UCSD-AML1 (cell line): ENCODE measurements around the gene SLC45A3.
"Not testable (repeated sequence)": the region's sequence is repeated elsewhere in the genome, so short reads cannot be mapped to it uniquely, and the experiment has no call there.

Experiments used
- DNase-seq: peaks from one replicate; lab custom pipeline; 2025; ENCODE audit not compliant: unreplicated experiment; lab: John Stamatoyannopoulos, UW

The SLC45A3 gene

DNA sequence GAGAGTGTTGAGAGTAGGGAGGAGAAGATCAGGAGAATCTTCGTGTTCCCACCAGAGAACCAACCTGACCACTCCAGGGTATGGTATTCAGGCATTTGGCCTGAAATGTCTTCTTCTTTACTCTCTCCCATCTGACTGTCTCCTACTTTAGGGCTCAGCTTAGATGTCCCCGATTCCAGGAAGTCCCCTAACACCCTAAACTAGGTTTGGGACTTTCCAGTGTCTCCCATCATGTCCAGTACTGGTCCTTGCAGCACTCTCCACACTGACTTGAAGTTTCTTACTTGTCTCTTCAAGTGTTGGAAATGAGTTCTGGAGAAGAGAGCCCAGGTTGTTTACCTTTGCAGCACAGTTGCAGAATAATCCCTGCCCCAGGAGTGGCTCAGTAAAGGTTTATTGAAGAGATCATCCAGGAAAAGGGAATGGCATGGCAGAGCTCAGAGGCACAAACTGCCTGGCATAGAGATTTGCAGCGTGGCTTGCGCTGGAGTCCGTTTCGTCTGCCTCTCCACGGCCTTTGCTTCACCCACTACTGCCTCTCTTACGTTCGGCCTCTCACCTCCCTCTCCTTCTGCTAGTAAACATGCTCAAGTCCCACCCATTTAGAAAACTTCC lies 42.3 kb downstream of the SLC45A3 start:
- no peak for DNase-seq

DNA sequence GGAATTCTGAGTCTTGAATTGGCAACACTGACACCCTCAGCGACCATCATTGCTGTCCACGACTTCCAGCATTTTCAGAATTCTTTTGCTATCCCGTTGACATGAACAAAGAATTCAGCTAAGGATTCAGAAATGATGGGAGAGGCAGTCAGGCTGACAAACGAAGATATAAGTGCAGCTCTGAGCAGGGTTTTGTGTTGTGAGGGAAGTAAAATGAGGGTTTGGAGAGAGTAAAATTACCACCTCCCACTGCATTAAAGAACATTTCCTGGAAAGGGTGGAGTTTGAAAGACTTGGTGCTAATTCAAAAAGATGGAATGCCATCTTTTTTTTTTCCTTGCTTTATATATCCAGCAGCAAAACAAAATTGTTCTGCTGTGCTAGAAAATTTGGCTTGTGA lies 43.6 kb downstream of the SLC45A3 start:
- no peak for DNase-seq

DNA sequence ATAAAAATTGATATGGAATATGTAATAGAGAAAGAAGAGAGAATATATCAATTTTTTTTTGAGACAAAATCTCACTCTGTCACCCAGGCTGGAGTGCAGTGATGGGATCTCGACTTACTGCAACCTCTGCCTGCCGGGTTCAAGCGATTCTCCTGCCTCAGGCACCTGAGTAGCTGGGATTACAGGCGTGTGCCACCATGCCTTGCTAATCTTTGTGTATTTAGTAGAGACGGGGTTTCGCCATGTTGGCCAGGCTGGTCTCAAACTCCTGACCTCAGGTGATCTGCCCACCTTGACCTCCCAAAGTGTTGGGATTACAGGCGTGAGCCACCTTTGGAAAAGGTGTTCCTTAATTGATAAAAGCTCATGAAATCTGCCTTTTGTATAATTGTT lies 44.2 kb downstream of the SLC45A3 start:
- not testable (repeated sequence) for DNase-seq

DNA sequence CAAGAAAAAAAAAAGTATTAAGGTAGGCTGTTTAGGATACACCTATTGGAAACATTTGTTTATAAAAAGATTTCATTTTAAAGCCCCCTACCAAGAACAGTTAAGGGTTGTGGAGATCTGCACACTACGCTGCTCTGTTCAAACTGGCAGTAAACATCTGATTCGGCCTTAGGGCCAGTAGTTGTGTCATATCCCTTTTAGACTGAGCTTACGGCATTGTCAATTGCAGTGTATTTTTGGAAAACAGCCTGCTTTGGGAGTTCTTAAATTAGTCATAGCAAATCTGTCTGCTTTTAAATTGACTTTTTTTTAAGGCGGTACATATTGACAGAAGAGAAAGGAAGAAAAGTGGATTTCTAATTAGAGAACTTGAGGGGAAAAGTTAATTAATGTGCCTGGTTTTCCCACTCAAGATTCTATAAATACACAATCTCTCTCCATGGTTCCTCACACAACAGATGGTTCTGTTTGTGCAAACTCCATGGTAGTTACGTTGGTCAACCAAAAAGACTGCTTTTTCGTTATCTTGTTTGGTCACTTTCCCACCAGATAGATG lies 46.8 kb downstream of the SLC45A3 start:
- no peak for DNase-seq

DNA sequence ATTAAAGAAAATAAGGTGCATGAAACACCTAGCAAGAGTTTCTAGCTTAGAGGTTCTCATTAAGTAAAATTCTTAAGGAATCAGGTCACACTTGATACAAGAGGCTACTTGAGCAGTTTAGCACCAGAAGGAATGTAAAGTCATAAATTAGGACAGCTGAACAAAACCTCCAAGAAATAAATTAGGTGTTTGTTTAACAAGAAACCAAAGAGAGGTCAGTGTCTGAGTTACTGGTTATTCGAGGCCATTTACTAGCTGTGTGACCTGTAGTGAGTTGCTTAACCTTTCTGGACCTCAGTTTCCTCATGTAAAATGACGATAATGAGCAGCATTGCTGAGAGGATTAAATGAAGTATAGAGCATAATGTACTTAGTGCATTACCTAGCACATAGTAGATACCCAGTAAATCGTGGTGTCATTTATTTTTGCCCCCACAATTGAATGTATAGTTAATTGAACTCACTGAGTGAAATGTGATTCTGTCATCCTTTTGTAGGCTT lies 47.6 kb downstream of the SLC45A3 start:
- no peak for DNase-seq

DNA sequence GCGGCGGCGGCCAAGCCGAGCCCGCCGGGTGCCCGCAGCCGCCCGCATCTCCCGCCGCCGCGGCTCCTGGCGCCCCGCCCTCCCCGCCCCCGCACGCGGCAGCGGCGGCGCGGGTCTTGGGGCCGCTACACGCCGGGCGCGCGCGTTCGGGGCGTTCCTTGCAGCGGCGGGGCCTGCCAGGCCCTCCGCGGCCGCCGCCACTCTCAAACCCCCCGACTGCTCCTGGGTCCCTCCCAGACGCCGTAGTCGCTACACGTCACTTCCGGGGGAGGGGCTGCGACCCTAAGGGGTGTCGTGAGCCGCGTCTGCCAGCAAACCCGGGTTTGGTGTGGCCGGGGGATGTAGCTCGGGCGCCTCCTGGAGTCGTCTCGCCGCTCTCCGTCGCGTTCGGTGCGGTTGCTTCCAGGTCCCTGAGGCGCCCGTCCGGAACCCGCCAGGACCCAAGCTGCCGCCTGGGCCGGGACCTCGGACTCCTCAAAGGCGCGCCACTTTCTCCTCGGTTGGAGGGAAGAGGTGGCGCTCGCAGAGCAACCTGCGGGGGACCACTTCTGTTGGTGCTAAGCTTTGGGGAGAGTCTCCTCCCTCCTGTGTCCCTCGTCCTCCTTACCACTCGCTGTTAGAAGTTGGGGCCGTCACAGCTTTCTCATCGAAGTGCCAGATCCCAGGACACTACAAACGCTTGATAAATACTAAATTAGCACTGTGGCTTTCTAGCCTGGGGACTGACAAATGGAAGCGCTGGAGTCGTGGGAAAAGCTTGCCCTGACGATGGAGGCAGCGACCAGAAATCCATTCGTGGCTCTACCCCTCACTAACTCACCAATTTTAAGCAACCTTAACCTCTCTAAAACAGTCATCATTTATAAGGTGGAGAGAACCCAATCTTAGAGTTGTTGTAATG lies 48.3 kb downstream of the SLC45A3 start, which contains the start of gene ELK4:
ELK4 (minus strand) TSS at position 244 of the 901 bp plus-strand sequence. CDS start 8,129 bp downstream, outside the sequence.
- peak; percentile 98 for DNase-seq

DNA sequence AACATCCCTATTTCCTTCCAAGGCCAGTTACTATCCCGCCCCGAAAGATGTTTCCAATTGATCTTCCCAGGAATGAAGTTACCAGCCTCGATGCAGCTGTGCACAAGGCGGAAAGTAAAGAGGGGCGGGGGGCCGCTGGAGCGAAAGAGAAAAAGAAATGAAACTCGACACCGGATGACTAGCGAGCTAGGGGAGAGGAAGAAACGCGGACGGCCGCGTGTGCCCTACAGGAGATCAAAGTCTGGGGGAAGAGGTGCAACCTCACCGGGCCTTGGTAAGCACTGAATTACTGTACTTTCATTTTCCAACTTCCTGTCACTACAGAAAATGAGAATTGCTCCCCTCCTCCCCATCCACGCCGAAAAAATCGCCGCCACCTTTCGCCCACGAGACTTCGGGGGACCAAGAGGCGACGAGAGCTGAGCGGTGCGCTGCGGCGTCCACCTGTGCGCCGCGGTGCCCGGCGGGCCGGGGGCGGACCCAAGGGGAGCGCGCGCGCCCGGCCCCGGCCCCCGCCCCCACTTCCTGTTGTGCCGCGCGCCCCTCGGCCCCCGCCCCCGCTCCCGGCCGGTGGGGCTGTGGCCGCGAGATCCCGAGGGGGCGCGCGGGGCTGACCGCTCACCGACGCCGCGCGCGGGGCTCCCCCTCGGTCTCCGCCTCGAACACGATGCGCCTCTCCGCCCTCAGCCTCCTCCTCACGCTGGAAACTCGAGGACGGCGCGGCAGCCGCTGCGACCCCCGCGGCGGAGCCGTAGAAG lies 49.1 kb downstream of the SLC45A3 start:
- DNase-seq: peak; percentile 83

DNA sequence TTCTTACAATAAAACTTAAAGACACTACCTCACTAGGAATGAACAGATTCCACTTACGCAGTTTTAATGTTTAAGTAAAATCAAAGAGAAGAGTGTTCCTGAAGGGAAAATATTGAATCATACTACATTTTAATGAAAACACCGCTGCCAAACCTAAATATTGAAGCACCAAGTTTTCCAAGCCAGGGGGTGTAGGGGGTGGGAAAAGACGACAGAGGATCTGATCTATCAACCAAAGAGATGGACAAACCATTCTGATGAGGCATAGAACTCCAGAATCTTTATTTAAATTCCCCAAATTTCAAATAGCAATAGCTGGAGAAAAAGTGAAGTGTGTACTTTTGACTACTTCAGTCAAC lies 49.7 kb downstream of the SLC45A3 start:
- no peak for DNase-seq

DNA sequence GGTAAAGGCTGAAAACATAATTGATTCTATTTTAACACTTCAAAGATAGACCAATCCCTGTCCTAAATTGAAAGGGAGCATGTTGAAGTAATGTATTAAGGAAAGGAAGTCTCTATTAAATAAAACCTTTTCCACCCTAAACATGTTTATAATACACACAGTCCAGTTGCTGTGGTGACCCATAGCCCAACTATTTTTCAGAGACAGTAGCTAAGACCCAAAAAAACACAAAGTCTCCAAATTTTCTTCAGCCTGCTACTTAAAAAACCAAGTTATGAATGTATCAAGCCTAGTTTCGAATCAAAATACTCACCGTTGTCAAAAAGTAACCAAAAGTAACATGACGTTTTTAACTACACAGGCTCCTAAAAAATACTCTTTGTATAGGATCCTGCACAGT lies 50.1 kb downstream of the SLC45A3 start:
- no peak for DNase-seq

DNA sequence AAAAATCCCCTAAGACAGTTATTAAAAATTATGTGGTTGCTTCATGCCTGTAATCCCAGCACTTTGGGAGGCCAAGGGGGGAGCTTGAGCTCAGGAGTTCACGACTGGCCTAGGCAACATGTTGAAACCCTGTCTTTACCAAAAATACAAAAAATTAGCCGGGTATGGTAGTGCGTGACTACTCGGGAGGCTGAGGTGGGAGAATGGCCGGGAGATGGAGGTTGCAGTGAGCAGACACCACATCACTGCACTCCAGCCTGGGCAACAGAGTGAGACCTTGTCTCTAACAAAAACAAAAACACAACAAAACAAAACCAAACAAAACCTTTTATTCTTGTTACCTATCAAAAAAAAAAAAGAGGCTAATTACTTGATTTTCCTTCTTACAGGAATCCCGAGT lies 50.6 kb downstream of the SLC45A3 start:
- no peak for DNase-seq

DNA sequence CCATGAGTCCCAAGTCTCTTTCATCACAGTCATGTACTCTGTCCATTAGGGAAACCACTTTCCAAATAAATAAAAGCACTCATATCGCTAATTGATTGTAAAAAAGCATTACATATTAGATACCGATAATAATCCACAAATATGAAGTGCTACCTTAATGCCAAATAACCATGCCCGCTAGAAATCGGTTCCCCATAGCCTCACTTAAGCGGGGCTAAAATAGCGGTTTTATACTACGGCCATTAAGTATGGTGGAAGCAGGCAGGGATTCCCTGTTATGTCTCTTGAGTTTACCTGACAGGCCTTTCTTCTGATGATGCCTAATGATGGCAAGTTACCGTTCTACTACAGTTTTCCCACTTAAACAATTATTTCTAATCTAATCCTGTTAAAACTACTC lies 52.4 kb downstream of the SLC45A3 start:
- DNase-seq: no peak

DNA sequence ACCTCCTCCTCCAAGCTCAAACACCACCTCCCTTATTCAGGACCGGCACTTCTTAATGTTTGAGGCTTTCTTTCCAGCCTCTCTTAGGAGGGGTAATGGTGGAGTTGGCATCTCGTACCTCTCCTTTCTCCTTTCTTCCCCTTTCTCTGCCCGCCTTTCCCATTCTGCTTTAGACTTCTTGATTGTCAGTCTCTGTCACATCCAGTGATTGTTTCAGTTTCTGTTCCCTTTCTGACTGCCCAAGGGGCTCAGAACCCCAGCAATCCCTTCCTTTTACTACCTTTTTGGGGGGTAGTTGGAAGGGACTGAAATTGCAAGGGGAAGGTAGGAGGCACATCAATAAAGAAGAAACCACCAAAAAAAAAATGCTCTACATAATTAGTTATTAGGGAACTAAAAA lies 54.1 kb downstream of the SLC45A3 start:
- DNase-seq: no peak

DNA sequence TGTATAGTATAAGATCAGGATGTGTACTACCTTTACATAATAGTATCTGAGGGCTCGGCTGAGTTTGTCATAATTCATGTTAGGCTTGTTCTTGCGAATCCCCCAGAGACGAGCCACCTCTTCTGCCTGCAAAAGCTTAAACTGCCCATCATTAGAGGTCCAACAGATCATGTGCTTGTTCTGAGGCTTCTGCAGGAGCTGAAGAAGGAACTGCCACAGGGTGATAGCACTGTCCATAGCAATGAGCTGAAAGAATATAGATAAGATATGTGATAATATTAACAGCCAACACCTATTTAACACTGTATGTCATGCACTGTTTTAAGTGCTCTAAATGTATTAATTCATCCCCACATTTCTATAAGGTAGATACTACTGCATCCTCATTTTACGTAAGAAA lies 56.7 kb downstream of the SLC45A3 start:
- no peak for DNase-seq

DNA sequence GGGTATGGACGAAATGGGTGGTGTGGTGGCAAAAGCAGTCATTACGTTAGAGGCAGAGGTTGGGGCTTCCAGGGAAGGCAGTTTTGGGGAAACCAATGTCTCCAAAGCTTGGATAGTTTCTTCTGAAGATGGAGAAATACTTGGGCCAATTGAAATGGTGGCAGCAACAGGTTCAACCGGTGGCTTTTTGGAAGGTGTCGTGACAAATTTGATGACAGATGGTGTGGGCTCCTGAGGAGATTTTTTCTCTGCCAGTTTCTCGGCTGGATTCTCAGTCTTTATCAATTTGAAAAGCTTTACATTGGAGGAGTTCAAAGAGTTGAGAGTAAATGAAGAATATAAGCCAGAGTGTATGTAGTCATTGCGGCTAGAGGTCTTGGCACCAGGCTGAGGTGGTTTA lies 60.0 kb downstream of the SLC45A3 start:
- no peak for DNase-seq

DNA sequence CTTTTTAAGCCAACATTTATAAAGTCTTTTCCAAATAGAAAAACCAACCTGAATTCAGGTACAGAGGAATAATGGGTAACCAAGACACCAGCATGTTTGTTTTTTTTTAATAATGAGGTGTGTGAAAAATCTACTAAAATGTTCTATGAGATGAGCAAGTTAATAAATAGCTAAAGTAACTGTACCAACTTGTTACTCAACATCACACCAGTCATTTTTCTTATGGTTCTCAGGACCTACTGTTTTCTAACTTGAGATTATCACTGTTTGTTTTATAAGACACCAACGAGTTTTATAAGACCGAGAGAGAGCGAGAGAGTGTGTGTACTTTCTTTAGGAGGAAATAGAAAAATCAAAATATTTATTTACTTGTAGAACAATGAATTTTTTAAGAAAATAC lies 60.9 kb downstream of the SLC45A3 start:
- no peak for DNase-seq

DNA sequence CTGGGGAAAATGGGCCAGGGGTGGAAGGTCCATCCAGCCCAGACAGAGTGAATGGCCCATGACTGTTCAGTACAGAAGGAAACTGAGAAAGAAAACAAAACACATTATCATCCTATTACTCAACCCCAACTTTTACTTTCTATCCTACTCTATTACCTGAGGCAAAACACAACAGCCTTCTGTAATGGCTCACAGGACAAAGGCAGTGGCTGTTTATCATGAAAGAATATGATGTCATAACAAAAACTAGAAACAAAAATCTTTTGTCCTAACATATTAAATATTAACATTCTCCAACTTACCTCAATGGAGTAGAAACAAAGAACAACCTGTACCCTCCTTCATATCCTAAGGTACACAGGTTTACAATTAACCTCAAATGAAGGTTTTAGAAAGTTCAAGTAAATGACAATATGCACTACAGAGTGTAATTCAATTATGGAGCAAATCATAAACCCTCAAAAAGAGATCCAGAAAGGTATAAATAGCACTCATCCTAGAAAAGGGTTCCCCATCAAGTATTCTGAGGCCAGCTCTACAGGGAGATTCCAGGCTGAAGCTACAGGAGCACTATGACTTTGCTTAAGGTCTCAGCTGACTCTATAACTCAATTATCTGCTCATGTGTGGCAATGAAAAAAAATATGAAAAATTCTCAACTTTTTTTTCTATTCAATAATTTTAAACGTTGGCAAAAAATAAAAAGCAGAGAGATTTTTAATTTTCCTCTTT lies 63.6 kb downstream of the SLC45A3 start:
- no peak for DNase-seq

DNA sequence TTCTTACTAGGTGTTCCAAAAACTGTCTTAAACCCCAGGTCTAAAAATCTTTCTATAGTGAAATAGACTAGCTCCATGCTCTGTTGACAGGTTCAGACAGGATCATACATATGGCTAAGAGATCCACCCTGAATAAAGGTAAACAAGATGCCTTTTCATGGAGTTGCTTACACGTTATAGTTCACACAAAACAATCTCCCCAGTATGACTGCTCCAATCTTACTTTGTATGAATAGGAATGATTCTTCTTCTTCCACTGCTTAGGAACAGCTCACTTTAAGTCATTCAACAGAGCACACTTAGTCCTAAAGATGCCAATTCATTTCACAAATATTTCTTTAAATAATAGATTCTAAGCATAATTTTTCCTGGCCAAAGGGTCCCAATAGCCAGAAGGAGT lies 64.5 kb downstream of the SLC45A3 start:
- no peak for DNase-seq

DNA sequence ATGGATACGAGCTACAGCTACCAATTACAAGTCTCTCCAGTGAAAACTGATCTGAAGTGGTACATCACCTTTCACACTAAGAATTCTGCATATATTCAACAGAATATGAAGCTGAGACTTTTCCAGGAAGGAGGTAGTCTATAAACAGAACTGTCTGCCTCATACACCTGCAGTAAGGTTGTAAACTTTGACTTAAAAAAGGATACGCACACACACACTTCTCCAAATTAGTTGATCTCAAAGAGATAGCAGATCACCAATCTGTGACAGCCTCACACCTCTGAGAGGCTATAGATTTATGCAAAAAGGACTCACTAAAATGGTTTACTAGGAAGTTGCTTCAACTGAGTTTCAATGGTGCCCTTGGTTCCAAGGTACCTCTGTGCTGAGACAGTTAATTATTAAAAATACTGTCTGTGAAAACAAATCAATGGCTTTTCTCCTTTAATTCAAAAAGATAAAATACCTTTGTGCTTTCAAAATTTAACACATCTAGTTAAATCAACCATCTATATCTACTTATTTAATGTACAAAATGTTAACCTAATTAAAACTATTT lies 66.4 kb downstream of the SLC45A3 start:
- no peak for DNase-seq

DNA sequence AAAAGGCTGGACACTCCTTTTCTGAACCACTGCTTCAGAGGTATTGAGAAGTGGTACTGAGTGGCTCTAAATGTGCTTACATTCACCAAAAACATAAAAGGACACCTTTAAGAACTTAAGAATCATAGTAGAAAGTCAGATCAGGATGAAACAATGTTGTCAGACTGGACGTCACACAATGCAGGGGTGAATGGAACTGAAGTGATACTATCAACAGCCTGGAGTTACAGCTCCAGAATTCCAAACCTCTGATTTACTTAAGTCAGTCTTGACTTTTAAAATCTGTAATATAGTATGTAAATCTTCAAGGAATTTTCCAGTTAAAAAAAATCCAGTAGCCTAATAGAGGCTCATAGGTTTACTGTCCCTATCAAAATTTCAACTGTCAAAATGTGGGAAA lies 67.8 kb downstream of the SLC45A3 start:
- DNase-seq: no peak

DNA sequence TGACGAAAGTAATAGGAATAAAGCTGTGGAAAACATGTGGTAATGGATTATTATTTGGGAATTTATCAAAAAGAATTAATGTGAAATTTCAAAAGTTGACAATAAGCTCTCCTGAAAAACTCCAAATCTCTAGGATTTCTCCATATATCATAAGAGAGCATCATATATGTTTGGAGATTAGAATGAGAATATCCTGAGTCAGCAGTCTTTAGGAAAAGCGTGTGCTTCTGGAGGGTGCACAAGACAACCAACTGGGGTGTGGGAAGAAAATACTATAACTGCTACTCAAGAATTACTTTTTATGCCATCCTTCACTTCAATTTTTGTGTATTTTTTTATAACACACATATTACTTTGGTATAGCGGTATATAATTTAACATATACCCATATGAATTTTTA lies 68.2 kb downstream of the SLC45A3 start:
- DNase-seq: no peak
